ENCODE data around the gene RBM20. TPM values are rescaled to one million over a fixed set of nuclear protein-coding genes. Genes with fewer than 3 reads are reported as not detected.

The RBM20 gene
- total and polyA plus RNA-seq, 2 of the 4 experiments (the other 2 are of a cell fraction) = under 0.01 to 0.15 TPM

DNA sequence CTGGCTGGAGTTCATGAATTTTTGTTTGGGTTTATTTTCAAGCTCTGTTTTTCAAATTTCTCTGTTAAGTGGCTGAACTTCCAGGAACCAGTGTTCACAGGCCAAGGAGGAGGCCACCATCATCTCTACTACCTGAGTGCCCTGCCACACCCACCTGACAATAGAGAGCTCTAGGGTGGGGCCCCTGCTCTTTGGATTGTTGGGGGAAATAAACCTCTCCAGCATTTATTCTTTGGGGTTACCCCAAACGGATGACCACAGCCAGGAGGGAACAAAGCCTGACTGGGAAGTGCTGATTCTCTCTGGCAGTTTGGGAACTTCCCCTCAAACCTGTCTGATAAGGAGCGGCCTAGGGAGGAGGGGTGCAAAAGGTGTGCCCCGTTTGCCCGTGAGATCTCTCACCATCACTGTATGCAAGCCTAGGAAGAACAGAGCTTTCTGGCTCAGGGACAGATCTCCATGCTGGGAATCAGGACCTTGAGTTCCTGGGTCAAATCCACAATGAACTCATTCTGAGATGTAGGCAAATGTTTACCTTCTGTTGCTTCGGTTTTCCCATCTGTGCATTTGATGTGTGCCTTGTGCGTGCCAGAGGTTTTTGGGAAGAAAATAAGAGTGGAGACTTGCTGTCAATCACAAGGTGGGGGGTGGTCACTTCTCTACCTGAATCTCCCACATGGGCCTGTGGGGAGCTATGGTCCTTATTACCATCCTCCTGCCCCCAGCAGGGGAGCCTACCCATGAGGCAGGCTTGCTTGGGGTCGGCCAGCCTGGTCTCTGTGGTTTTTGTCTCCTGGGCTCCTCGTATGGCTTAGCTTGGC, 199.9 kb downstream of the RBM20 start:
- Histone ChIP-seq H2BK15ac (ENCODE audit: low read depth, low read length) (no peak overlapping the region), H2BK20ac (ENCODE audit: low read depth, low read length) (no peak overlapping the region), H2AK5ac (ENCODE audit: low read depth, low read length) (no peak overlapping the region), H3K9me1 (ENCODE audit: insufficient read depth, low read length) (no peaks in the 10 kb centered on the region), H4K5ac (ENCODE audit: low read depth, low read length) (no peak overlapping the region), H2AK9ac (replicated peaks; ENCODE audit: low read depth, low read length, poor library complexity) (no peak overlapping the region), H3K27ac (ENCODE audit: insufficient read depth, low read length) (no peak overlapping the region), H3K9ac (ENCODE audit: low read depth, low read length) (no peak overlapping the region), H3K4me3 (ENCODE audit: insufficient read depth, low read depth, low read length) (no peak overlapping the region), H3K4me2 (ENCODE audit: low read depth, low read length) (no peak overlapping the region), H3K27me3 (ENCODE audit: control insufficient read depth, insufficient read depth, low read length) (peaks cover 19% of the 10 kb centered on the region), H4K8ac (ENCODE audit: low read depth in 2 of 2, low read length in 2 of 2) (no peak overlapping the region), H3K9me3 (ENCODE audit: control insufficient read depth, insufficient read depth, low read length) (no peaks in the 10 kb centered on the region), H2BK5ac (ENCODE audit: low read depth, low read length, poor library complexity, severe bottlenecking) (no peak overlapping the region), H3K14ac (replicated peaks; ENCODE audit: low read depth, low read length) (no peak overlapping the region), H3K36me3 (ENCODE audit: control insufficient read depth, insufficient read depth, low read length) (no peaks in the 10 kb centered on the region), H3K4ac (ENCODE audit: low read depth, low read length) (no peak overlapping the region), H2BK120ac (ENCODE audit: low read depth, low read length) (no peak overlapping the region), H3K4me1 (ENCODE audit: control insufficient read depth, insufficient read depth, low read length) (no peaks in the 10 kb centered on the region), H3K18ac (ENCODE audit: low read depth, low read length) (no peak overlapping the region), H3K23ac (ENCODE audit: low read depth, low read length) (no peak overlapping the region), H4K20me1 (ENCODE audit: insufficient read depth, low read length) (no peaks in the 10 kb centered on the region), H3K56ac (ENCODE audit: extremely low read depth, insufficient read depth, low read length) (no peak overlapping the region), H2AFZ (replicated peaks; ENCODE audit: low read length, poor library complexity) (no peak overlapping the region), H3K79me1 (ENCODE audit: low read depth in 1 of 2, low read length in 2 of 2) (no peaks in the 10 kb centered on the region), H4K91ac (ENCODE audit: insufficient read depth, low read depth, low read length) (no peak overlapping the region)
- dilution Hi-C loops (cut with HindIII; ENCODE audit: low sequenced_read_pairs, unreplicated experiment) (no loop called here), intact Hi-C loops (cut with micrococcal nuclease) (no loop called here), in situ Hi-C loops (cut with MboI; ENCODE audit: low sequenced_read_pairs) (no loop called here)
- ATAC-seq (ENCODE audit: low read depth) (no peak), DNase-seq (no peak)
- no TSS peak for BruUV-seq (replicated peaks)
- CTCF ChIA-PET = interaction anchor here (0.6 kb wide), 1 partner anchor 9 kb away, joined by 7 read pairs; no protein-coding TSS in a partner anchor
- 72% methylated on average over 2 of the region's 8 CpGs; no CpG with 5 or more reads in 1 of the 2 experiments for WGBS, 2 experiments (ENCODE audit: extremely low coverage in 2 of 2, insufficient read length in 1 of 2)
- POLR2A ChIA-PET (ENCODE audit: unreplicated experiment) = no interaction called here
- TF ChIP-seq, protein P1, sequence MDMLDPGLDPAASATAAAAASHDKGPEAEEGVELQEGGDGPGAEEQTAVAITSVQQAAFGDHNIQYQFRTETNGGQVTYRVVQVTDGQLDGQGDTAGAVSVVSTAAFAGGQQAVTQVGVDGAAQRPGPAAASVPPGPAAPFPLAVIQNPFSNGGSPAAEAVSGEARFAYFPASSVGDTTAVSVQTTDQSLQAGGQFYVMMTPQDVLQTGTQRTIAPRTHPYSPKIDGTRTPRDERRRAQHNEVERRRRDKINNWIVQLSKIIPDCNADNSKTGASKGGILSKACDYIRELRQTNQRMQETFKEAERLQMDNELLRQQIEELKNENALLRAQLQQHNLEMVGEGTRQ (IDR thresholded peaks at IDR 0.05; ENCODE audit: low read depth, low read length) = no peak
- no peak for TF ChIP-seq POLR2A (IDR thresholded peaks at IDR 0.05; ENCODE audit: low read depth, low read length)
- TF ChIP-seq RAD21 (IDR thresholded peaks at IDR 0.05; ENCODE audit: low read length) = no peak
- TF ChIP-seq CHD1 (IDR thresholded peaks at IDR 0.05; ENCODE audit: low read depth, low read length) = no peak
- no peak for TF ChIP-seq CEBPB (IDR thresholded peaks at IDR 0.05; ENCODE audit: low read depth, low read length)
- TF ChIP-seq, protein P2, sequence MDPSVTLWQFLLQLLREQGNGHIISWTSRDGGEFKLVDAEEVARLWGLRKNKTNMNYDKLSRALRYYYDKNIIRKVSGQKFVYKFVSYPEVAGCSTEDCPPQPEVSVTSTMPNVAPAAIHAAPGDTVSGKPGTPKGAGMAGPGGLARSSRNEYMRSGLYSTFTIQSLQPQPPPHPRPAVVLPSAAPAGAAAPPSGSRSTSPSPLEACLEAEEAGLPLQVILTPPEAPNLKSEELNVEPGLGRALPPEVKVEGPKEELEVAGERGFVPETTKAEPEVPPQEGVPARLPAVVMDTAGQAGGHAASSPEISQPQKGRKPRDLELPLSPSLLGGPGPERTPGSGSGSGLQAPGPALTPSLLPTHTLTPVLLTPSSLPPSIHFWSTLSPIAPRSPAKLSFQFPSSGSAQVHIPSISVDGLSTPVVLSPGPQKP (IDR thresholded peaks at IDR 0.05; ENCODE audit: borderline replicate concordance, low read depth, low read length) = no peak
- TF ChIP-seq MAZ (IDR thresholded peaks at IDR 0.05; ENCODE audit: borderline replicate concordance, low read depth, low read length) = no peak
- TF ChIP-seq RCOR1 (IDR thresholded peaks at IDR 0.05; ENCODE audit: insufficient replicate concordance, low read length) = no peak
- TF ChIP-seq MAFK (IDR thresholded peaks at IDR 0.05; ENCODE audit: low read depth, low read length) = no peak
- TF ChIP-seq BHLHE40 (IDR thresholded peaks at IDR 0.05; ENCODE audit: low read depth, low read length) = no peak
- no peak for TF ChIP-seq MXI1 (IDR thresholded peaks at IDR 0.05; ENCODE audit: borderline replicate concordance, low read depth, low read length)
- TF ChIP-seq NFE2L2 (IDR thresholded peaks at IDR 0.05; ENCODE audit: low read depth, low read length) = no peak
- no peak for TF ChIP-seq RFX5 (IDR thresholded peaks at IDR 0.05; ENCODE audit: low read depth, low read length)
- TF ChIP-seq CTCF (conservative IDR thresholded peaks at IDR 0.05; ENCODE audit: low read depth, low read length) = no peak
- TF ChIP-seq FOS (IDR thresholded peaks at IDR 0.05; ENCODE audit: low read depth, low read length) = no peak
